ENCODE measurements around the gene CENPU.

CENPU gene

GRCh38 chr4:184645904-184646610, 87.8 kb downstream of the CENPU start:
- in situ Hi-C loops (cut with HindIII; ENCODE audit: low sequenced_read_pairs): no loop called here

- in situ Hi-C loops (cut with HindIII; ENCODE audit: low sequenced_read_pairs): no loop called here
Measured at GRCh38 chr4:184644553-184645307, 89.2 kb downstream of the CENPU start.
